Thyroid gland (tissue), 4 donors: ENCODE results near the gene BLOC1S5.

Source experiments
- POLR2A ChIP-seq, 2 donors: fragments of 450-650 bp; IDR thresholded peaks; one replicate each; pipeline ENCODE4 v1.6.1; 2017; ENCODE audit warnings: antibody characterized with exemption in 2 of 2, mild to moderate bottlenecking in 2 of 2, moderate library complexity in 1 of 2
- TF ChIP-seq, protein P1 (sequence below), 6 experiments: fragments of 200-600 bp in 3 of 6; fragments of 450-650 bp in 3 of 6; sonication (generic) in 3 of 6; IDR thresholded peaks; one replicate each; pipeline ENCODE4 v1.5.1; 2016 to 2019; ENCODE audit warnings: antibody characterized with exemption in 6 of 6, mild to moderate bottlenecking in 2 of 6, inconsistent platforms in 1 of 6, moderate library complexity in 1 of 6

DNA sequence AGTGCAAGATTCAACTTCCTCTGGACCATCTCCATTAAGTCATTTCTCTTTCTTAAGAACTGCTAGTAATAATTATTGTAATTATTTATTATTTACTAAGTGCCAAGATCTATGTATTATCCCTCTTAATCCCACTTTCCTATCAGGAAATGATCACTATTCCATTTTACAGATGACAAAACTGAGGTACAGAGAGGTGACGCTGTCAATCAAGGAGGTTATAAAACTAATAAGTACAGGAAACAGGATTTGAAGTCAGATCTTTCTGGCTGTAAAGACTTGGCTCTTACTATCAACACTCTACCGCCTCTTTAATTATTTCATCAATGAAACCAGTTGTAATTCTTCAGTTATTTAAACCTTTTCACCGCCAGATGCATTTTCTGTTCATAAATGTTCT, 37.4 kb downstream of the BLOC1S5 start:
- TF ChIP-seq, protein P1, sequence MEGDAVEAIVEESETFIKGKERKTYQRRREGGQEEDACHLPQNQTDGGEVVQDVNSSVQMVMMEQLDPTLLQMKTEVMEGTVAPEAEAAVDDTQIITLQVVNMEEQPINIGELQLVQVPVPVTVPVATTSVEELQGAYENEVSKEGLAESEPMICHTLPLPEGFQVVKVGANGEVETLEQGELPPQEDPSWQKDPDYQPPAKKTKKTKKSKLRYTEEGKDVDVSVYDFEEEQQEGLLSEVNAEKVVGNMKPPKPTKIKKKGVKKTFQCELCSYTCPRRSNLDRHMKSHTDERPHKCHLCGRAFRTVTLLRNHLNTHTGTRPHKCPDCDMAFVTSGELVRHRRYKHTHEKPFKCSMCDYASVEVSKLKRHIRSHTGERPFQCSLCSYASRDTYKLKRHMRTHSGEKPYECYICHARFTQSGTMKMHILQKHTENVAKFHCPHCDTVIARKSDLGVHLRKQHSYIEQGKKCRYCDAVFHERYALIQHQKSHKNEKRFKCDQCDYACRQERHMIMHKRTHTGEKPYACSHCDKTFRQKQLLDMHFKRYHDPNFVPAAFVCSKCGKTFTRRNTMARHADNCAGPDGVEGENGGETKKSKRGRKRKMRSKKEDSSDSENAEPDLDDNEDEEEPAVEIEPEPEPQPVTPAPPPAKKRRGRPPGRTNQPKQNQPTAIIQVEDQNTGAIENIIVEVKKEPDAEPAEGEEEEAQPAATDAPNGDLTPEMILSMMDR (IDR thresholded peaks at IDR 0.05), result no peak
- no peak for TF ChIP-seq POLR2A (IDR thresholded peaks at IDR 0.05)
